Measurements from ENCODE around the gene ADISSP. TPM values are rescaled to one million over a fixed set of nuclear protein-coding genes. Genes with fewer than 3 reads are reported as not detected.

Gene ADISSP
- total RNA-seq, 1 experiment from 2014 or later, result 73.8 TPM

DNA sequence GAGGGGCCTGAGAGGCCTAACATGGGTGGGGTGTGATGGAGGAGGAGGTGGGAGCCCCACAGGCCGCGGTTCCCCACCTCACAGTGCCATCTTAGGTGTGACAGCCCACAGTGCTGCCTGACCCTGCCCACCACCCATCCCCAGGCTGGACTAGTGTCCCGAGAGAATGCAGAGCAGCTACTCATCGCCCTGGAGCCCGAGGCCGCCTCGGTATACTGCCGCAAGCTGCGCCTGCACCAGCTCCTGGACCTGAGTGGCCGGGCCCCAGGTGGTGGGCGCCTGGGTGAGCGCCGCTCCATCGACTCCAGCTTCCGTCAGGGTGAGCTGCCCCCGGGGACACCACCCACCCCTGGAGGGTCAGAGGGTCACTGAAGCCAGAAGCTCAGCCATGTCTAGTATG, 19.5 kb downstream of the ADISSP start:
- in situ Hi-C loops (cut with HindIII; ENCODE audit: low pct_unique_long_range_greater_than_20kb, low sequenced_read_pairs), result no loop called here
- DNase-seq (ENCODE audit: low read depth), result no peak

DNA sequence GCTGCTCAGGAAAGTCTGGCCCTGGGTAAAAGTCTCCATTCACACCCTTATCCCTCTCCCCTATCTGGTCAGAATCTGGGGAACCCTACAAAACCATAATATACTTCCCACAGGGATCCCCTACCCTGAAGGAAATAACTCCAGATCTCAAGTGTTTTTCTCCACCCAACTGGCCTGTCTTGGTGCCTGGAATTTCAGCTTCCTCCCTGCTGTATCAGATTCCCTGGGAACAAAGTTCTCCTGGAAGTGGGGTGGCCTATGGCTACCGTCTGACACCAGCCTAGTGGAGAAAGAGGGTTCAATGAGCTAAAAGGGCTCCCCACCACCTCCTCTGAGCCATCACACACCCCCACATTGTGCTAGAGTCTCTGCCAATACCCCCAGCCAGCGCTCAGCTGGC, 20.1 kb downstream of the ADISSP start:
- in situ Hi-C loops (cut with HindIII; ENCODE audit: low pct_unique_long_range_greater_than_20kb, low sequenced_read_pairs), result no loop called here
- DNase-seq (ENCODE audit: low read depth), result no peak

DNA sequence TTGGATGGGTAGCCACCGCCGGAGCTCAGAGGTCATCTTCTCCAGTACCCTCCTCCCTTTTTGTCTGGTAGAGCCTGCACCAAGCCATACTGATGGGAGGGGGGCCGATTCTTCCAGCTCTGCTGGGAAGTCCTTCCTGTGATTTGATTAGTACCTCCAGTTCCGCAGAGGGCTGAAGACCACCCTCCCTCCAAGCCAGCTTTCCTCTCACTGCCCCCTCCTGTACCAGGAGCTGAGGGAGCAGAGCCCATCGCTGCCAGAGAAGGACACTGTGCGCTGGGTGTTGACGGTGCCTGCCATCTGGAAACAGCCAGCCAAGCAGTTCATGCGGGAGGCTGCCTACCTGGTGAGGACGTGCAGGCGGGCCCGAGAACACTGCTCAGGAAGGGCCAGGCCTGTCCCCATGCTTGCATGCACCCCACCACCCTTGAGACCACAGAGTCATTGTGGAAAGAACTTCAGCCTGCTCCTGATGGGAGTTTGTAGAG, 21.8 kb downstream of the ADISSP start:
- DNase-seq (ENCODE audit: low read depth), result no peak
- in situ Hi-C loops (cut with HindIII; ENCODE audit: low pct_unique_long_range_greater_than_20kb, low sequenced_read_pairs), result no loop called here

DNA sequence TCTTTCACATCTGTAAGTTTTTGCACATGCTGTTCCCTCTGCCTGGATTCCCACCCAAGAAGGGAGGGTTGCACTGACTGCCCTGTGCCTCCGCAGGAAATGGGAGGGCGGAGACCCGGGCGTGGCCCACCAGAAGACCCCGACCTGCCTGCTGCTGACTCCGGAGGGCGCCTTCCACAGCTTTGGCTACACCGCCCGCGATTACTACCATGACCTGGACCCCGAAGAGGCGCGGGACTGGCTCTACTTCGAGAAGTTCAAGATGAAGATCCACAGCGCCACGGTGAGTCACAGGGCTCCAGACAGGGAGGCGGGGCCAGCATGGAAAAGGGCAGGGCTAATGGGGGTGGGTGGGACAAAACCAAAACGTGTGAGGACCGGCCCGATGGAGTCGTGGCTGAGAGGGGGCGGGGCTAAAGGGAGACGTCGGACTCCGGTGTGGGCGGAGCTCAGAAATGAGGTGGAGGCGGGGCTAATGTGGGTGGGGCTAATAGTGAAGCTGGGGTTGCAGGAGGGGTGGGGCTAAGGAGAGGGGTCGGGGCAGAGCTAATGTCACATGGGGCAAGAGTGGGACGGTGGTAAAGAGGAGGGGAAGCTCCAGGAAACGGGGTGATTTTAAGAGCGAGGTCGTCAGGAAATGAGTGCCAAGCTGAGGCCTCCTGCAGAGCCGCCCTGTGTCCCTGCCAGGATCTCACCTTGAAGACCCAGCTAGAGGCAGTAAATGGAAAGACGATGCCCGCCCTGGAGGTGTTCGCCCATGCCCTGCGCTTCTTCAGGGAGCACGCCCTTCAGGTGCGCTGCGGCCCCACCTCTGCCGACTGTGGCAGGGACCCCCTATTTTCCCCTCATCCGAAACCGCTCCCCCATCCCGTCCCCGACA, 22.5 kb downstream of the ADISSP start:
- peak; percentile 83 for DNase-seq (ENCODE audit: low read depth)
- in situ Hi-C loops (cut with HindIII; ENCODE audit: low pct_unique_long_range_greater_than_20kb, low sequenced_read_pairs), result no loop called here

- DNase-seq (ENCODE audit: low read depth), result no peak
- in situ Hi-C loops (cut with HindIII; ENCODE audit: low pct_unique_long_range_greater_than_20kb, low sequenced_read_pairs), result no loop called here
Observed at GRCh38 chr20:3744037-3744436, 23.5 kb downstream of the ADISSP start.

- in situ Hi-C loops (cut with HindIII; ENCODE audit: low pct_unique_long_range_greater_than_20kb, low sequenced_read_pairs), result no loop called here
- DNase-seq (ENCODE audit: low read depth), result no peak
Observed at GRCh38 chr20:3743251-3743650, 24.3 kb downstream of the ADISSP start.

GRCh38 chr20:3741836-3742458, 25.6 kb downstream of the ADISSP start:
- in situ Hi-C loops (cut with HindIII; ENCODE audit: low pct_unique_long_range_greater_than_20kb, low sequenced_read_pairs), result no loop called here
- DNase-seq (ENCODE audit: low read depth), result no peak

- in situ Hi-C loops (cut with HindIII; ENCODE audit: low pct_unique_long_range_greater_than_20kb, low sequenced_read_pairs), result no loop called here
- DNase-seq (ENCODE audit: low read depth), result no peak
Observed at GRCh38 chr20:3740615-3741301, 26.8 kb downstream of the ADISSP start.

- no peak for DNase-seq (ENCODE audit: low read depth)
- in situ Hi-C loops (cut with HindIII; ENCODE audit: low pct_unique_long_range_greater_than_20kb, low sequenced_read_pairs), result no loop called here
Observed at GRCh38 chr20:3739926-3740451, 27.6 kb downstream of the ADISSP start.

DNA sequence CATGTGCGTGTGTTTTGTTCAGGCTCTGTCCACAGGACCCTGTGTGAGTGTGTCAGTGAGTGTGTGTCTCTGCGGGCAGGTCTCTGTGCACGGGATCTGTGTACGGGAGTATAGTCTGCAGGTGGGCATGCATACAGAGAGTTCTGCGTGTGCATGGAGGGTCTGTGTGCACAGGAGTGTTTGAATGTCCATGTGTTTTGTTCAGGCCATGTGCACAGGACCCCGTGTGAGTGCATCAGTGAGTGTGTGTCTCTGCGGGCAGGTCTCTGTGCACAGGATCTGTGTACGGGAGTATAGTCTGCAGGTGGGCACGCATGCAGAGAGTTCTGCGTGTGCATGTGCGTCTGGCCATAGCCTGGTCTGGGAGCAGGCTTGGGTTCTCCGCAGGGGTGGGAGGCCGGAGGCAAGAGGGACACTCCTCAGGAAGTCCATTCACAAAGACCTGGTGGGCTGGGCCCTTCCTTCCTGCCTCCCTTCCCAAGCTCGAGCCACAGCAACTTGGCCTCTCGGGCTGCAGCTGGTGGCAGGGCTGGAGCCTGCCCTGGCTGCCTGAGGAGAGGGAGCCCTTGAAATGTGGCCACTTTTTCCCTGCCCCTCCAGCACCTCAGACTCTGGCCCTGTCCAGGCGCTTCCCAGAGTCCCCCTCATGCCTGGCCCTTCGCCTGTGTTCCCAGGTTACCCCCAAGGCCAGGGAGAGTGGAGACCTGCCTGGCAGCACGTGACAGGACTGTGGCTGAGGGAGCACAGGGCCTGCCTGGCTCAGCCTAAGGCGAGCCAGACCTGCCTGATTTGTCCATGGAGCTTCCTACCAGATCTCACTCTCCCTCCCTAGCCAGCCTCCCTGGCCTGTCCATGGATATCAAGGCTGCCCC, 28.3 kb downstream of the ADISSP start:
- in situ Hi-C loops (cut with HindIII; ENCODE audit: low pct_unique_long_range_greater_than_20kb, low sequenced_read_pairs), result no loop called here
- DNase-seq (ENCODE audit: low read depth), result no peak

DNA sequence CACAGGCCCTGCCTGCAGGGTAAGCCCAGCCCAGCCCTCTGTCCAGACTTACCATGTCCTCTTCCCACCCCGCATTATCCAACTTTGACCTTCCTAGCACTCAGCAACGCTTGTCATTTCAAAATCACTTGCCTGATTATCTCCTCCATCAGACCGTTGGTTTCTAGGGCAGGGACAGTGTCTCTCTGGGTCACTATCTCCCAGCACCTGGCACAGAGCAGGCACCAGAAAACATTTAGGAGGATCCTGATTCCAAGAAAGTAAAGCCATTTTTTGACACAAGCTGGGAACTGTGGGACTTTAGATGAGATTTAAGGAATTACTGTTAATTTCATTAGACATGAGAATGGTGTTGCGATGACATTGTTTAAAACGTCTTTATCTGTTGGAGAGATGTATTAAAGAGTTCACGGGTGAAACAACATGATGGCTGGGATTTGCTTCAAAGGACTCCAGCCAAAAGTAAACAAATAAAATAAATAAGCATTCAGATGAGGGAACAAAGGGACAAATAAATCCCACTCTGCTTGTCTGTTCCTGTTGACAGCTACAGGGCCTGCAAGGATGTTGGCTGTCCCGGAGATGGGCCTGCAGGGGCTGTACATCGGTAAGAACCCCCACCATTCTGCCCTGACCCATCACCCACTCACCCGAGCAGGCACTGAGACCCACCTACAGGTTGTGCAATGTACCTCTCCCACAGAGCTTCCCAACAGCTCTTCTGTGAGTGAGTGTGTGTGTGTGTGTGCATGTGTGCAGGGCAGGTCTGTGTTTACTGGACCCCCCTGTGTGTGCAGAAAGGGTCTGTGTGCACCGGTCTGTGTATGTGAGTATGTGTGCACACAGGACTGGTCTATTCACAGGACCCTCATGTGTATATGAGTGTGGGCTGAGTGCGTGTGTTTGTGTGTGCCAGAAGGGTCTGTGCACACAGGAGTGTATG, 29.2 kb downstream of the ADISSP start:
- DNase-seq (ENCODE audit: low read depth), result no peak
- in situ Hi-C loops (cut with HindIII; ENCODE audit: low pct_unique_long_range_greater_than_20kb, low sequenced_read_pairs), result no loop called here

GRCh38 chr20:3735768-3736167, 31.8 kb downstream of the ADISSP start:
- in situ Hi-C loops (cut with HindIII; ENCODE audit: low pct_unique_long_range_greater_than_20kb, low sequenced_read_pairs), result no loop called here

DNA sequence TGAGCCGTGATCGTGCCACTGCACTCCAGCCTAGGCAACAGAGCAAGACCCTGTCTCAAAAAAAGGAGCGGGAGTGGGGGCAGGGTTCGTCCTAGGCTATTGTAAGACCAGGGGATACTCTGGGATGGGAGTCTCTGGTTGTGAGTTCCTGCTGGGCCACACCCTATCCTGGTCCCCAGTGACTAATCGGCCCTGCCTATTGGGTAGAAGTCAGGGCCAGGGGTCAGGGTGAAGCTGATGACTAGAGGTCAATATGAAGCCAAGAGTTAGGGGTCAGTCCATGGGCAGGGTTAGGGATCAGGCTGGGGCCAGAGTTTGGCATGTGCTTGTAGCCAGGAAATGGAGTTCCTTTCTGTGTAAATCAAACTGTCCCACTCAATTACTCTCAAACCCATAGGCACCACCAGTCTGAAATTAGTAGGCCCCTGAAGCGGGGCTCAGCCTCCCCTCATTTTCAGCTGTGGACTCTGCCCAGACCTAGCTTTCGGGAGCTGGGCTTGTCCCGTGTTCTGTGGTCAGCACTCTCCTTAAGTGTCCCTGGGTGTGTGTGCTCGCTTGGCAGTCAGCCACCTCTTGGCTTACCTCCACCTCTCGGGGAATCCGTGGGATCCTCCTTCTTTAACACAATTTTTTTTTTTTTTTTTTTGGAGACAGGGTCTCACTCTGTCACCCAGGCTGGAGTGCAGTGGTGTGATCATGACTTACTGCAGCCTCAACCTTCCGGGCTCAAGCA, 33.3 kb downstream of the ADISSP start:
- in situ Hi-C loops (cut with HindIII; ENCODE audit: low pct_unique_long_range_greater_than_20kb, low sequenced_read_pairs), result no loop called here
- DNase-seq (ENCODE audit: low read depth), result no peak

More at GRCh38 chr20:3735768-3736167, 31.8 kb downstream of the ADISSP start:
- DNase-seq (ENCODE audit: low read depth), result no peak

- in situ Hi-C loops (cut with HindIII; ENCODE audit: low pct_unique_long_range_greater_than_20kb, low sequenced_read_pairs), result no loop called here
- no peak for DNase-seq (ENCODE audit: low read depth)
Observed at GRCh38 chr20:3733119-3733995, 34.2 kb downstream of the ADISSP start.

- no peak for DNase-seq (ENCODE audit: low read depth)
- in situ Hi-C loops (cut with HindIII; ENCODE audit: low pct_unique_long_range_greater_than_20kb, low sequenced_read_pairs), result no loop called here
Observed at GRCh38 chr20:3732327-3733118, 35.0 kb downstream of the ADISSP start, which contains the start of gene HSPA12B. HSPA12B (plus strand) TSS chr20:3732685; CDS start chr20:3738675, 5,990 bp downstream.

Data from Caki2 (cell line).